ENCODE measurements around the gene ACKR3.
A peak's percentile ranks its signal among the peaks of the same experiment; 100 is the strongest.

The ACKR3 gene

DNA sequence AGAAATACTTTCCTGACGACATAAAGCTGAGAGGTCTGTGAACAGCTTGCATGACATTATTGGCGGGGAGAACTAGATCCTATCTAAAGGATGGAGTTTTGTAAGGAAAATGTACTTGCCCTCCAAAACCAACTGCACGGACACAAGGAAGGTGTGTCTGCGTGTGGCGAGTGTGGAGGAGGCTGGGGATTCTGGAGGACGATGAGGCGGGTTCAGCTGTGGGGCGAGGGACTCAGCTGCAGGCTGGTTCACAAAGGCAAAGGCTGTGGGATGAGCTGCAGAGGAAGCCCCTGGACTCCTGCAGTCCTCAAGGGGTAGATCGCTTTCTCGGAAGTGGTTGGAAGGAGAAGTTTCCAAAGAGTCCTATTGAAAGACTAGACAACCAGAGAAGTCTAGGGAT lies 48.2 kb downstream of the ACKR3 start:
- DNase-seq, result no peak
- intact Hi-C loops (cut with DNase I), result no loop called here

DNA sequence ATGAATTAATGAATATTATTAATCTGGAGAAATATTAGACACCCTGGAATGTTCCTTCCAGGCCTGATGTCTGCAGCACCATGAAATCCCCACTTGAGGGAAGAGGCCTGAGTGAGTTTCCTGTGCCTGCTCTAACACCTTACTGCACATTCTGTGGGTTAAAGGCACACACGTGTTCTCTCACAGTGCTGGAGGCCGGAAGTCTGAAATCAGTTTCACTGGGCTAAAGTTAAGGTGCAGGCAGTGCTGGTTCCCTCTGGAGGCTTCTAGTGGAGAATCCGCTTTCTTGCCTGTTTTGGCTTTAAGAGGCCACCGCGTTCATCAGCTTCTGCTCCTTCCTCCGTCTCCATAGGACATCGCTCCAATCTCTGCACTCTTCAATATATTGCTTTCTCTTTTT lies 48.7 kb downstream of the ACKR3 start:
- intact Hi-C loops (cut with DNase I), result no loop called here
- no peak for DNase-seq

DNA sequence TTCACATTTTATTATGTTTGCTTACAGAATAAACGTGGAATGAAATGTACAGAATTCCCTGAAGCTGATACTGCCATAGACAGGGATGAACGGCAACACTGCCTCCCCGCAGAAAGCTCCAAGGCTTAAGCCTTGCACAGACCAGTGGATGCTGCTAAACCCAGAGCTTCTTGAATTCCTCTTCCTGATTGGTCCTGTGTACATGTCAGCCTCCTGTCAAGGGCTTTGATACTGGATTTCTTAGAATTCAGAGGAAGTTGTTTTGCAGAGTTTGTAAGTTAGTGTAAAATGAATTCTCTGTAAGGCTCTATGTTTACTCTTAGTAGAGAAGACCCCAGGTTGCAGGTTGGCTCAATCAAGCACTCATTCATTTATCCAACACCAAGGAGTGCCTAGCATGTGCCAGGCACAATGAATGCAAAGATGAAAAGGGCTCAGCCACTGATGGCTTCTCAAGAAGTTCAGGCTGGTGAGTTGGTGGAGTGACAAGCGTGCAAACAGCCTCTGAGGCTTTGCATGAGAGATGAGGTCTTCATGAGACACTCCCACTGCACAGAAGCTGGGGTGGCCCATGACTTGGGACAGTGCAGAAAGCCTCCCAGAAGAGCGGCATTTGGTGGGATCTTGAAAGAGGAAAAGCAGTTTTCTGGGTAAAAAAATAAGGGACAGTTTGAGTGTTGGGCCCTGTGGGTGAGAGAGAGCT lies 50.4 kb downstream of the ACKR3 start:
- DNase-seq, result no peak
- intact Hi-C loops (cut with DNase I), result no loop called here

DNA sequence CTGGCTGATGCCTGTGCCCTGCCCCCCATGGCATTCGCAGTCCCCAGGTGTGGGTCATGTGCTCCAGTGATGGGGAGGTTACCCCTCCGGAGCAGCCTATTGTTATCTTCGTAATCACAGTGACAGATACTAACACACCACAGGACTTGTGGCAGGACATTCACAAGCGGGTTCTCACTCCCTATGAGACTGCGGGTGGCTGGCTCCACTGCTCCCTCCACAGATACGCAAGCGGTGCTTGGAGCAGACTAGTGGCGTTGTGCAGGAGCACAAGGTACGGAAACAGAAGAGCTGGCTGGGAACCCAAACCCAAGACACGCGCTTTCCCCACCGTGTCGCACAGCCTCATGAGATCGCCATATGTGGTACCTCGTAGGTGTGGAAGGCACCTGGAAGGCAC lies 52.2 kb downstream of the ACKR3 start:
- intact Hi-C loops (cut with DNase I), result no loop called here
- no peak for DNase-seq

DNA sequence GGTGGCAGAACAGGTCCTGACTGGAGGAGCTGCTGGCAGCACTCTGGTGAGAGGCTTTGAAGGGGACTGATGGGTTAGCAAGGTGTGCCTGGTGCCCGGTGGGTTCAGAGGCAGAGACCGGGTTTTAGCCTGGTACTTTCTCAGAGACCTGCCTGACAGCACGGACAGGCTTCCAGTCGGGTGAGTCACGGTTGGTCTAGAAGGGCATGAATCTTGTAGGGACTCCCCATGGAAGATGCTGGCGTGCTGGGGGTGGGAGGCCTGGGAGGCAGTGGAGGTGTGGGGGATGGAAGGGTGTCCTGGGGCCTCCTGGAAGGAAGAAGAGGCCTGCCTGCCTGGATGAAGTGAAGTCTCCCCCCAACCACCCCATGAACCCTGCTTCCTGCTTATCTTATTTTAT lies 52.6 kb downstream of the ACKR3 start:
- no peak for DNase-seq
- intact Hi-C loops (cut with DNase I), result no loop called here

DNA sequence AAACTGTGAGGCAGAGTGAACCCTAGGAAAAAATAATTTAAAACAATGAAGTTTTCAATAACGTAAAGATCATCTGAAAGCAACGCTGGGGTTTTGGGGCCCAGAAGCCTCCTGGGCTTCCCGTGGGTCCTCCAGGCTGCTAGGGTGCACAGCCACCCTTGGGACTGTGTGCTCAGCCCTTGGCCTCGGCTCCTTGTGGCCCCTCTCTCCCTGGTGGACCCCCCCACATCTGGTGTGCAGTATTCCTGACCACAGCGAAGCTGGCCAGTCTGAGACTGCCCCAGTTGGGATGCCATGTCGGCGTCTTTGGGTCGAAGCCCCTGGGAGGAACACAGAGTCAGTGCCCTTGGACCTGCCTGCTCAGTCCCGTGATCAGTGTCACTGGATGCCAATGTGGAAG lies 53.0 kb downstream of the ACKR3 start:
- intact Hi-C loops (cut with DNase I), result no loop called here

DNA sequence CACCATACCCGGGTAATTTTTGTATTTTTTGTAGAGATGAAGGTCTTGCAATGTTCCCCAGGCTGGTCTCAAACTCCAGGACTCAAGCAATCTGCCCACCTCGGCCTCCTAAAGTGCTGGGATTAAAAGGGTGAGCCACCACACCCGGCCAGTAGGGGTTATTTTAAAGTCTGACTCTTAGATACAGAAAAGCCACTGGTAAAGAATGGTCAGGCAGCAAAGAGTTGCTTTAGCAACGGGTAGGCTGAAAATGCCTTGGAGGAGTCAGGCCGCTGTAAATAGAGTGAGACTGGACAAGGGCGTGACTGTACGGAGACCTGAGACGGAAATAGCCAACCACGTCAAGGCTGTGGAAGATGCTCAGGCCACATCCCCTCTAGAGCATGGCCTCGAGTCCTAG lies 54.2 kb downstream of the ACKR3 start:
- DNase-seq, result no peak
- intact Hi-C loops (cut with DNase I), result no loop called here

More for the DNA sequence above, 53.0 kb downstream of the ACKR3 start:
- DNase-seq, result no peak

DNA sequence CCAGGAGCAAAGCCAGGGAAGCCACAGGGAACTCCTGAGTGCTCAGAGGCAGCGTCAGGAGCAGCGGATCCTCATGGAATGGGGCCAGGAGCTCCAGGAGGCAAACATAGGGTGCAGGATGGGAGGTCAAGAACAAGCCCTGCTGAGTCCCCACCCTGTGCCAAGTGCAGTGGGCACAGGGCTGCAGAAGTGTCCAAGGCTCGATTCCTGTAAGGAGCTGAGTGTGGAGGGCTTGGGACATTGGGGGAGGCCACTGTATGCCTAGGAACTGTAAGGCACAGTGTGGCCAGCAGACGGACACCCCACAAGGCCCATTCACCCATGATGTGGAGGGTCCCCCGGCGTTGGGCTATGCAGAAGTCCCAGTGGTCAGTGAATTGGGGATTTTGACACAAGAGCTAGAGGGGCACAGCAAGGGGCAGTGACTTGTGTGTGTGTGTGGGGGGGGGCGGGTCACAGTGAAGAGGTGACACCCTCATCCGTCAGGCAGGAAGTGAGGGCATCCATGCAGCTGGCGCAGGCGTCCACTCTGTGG lies 55.6 kb downstream of the ACKR3 start:
- peak in 2 of 42 donors; percentile 10 for DNase-seq
- intact Hi-C loops (cut with DNase I), result no loop called here

DNA sequence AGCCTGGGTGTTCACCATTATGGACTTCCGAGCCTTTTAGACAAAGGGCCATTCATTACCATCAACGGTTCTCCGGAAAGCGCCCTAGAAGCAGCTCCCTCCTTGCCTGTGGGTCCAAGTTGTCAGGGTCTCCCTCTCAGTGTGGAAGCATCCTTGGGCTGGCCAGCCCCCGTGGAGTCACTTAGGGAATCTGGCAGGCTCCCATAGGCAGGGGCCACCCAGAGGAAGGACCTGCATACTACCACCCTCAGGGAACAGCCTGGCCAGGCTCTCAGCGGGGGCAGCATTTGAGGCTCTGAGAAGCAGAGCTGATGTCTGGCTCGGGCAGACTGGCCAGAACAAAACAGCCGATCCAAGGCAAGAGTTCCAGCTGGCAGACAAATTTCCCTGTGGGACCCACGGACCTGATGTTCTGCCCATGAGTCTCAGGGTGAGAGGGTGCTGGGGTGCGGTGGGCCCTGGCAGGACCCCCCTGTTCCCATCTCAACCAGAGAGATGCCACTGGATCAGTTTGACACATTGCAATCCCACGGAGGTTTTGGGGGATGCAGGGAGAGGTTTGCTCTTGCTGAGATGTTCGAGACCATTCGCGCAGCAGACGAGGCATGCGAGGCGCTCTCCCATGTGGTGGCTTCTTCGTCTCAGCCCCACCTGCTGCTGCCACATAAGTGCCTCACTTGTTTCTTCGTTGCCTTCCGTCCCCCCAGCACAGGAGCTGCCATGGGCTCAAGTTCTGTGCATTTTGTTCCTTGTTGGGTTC lies 56.9 kb downstream of the ACKR3 start:
- intact Hi-C loops (cut with DNase I), result no loop called here
- peak in 22 of 42 donors; percentile 6 to 60 (median 34) for DNase-seq

DNA sequence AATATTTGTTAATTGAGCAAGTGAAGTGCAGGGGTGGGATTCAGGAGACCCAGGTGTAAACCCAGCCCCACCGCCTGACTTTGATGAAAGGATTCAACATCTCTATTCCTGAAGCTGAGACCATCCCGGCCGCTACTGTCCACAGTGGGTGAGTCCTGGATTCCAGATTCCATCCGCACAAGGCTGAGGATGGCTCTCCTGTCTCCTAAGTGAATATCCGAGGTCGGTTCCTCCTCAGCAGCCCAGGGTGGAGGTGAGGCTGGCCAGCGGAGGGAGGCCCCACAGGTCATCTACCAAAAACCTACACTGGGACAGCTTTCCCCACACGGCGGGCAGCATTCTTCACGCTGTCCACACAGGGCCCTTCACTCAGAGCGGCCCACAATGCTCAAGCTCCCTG lies 57.6 kb downstream of the ACKR3 start:
- intact Hi-C loops (cut with DNase I), result no loop called here
- peak in 4 of 42 donors; percentile 6 to 20 (median 9) for DNase-seq

DNA sequence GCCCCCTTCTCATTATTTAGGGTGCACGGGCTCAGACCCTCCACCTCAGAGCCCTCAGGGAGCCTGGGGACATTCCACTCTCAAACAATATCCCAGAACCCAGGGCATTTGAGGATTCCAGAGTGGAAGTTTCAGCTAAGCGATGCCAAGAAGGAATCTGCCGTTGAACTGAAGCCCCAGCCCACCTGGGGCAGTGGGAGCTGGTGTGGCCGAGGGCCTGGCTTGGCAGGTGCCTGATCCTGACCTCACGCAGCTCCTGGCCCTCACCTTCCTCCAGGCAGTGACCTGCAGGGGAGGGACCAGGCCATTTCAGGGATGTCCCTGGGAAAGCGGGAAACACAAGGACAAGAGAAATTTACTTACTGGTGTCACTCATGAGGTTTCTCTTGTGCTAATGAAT lies 58.2 kb downstream of the ACKR3 start:
- peak in 5 of 42 donors; percentile 3 to 22 (median 13) for DNase-seq
- intact Hi-C loops (cut with DNase I), result no loop called here

DNA sequence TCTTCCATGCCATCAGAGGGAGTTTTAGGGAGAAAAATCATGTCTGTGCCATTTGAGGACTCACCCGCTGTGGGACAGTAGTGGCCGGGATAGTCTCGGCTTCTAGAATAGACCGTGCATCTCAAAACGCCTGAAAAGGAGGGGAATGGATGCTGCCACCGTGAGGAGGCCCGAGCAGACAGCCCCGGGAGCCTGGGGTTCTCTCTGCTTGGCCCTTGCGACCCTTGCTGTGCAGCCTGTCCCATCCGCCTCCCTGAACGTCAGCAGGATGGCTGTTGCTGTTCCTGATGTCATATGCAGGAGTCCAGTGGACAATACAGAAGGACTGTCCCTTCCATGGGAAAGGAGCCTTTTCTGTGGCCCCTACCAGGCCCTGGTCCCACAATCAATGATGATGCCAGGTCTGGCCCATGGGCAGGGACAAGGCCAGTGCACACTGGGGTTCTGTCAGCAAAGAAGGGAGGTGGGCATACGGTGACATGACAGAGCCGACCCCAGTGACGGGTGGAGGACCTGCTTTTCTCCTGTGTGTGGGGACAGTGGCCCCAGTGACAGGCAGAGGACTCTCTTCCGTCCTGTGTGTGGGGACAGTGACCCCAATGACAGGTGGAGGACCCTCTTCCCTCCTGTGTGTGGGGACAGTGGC lies 58.8 kb downstream of the ACKR3 start:
- intact Hi-C loops (cut with DNase I), result no loop called here
- DNase-seq, result peak in 6 of 42 donors; percentile 1 to 23 (median 8)

DNA sequence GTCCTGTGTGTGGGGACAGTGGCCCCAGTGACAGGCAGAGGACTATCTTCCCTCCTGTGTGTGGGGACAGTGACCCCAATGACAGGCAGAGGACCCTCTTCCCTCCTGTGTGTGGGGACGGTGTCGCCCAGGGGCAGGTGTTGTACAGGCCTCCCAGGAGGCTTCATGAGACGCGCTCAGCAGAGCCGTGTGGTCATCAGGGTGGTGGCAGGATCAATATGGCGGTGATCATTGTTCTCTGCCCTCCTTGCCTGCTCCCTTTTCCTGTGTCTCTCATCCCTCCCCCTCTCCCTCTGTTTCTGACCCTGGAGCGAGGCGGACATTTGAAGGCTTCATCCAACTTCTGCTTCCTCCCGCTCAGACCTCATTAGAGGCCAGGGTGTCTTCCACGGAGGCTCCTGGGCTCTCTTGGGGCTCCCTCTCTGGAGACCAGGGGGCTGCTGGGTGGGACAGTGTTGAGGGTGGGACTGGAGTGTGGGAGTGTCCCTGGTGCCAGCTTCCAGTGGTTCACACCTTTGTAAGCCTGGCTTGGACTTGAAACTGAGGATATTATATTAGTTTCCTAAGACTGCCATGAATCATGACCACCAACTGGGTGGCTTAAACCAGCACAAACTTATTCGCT lies 59.5 kb downstream of the ACKR3 start:
- peak in 2 of 42 donors; percentile 2 to 11 for DNase-seq
- intact Hi-C loops (cut with DNase I), result no loop called here

DNA sequence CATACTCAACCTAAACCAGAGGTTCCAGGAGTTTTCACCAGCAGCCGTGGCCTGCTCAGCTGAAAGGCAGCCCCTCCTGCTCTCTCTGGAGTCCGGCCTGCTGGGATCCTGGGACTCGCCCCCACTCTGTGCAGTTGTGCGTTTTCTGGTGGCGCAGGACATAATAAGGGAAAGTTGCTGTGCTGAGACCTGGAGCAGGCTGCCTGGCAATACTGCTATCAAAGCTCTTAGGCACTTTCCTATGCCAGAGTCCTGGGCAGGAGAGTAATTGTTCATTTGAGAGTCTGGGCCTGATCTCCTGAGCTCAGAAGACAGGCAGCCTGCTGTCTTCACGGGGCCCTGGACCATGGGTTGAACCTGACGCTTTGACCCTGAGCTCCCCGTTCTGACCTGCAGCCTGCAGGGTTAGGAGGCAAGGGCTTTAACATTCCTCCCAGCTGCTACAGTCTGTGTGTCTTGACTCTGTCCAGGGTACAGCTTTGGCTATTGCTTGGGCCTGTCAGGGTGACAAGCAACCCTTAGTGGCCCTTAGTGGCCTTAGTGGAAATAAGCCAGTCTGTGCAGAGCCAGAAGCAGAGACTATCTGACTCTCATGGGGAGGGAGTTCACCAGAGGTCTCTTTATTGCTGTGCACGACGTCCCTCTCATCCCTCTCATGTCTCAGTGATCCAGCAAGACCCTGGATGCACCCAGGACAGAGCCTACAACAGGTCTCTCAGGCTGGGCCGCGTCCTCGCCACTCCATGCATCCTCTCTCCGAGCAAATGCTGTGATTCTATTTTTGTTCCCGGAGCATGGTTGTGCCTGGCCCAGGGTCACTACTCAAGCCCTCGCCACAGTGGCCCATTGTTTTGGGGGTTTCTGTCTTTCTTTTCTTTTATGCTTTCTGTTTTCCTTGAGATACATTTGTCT lies 60.6 kb downstream of the ACKR3 start:
- peak in 11 of 42 donors; percentile 15 to 59 (median 30) for DNase-seq
- intact Hi-C loops (cut with DNase I), result no loop called here

DNA sequence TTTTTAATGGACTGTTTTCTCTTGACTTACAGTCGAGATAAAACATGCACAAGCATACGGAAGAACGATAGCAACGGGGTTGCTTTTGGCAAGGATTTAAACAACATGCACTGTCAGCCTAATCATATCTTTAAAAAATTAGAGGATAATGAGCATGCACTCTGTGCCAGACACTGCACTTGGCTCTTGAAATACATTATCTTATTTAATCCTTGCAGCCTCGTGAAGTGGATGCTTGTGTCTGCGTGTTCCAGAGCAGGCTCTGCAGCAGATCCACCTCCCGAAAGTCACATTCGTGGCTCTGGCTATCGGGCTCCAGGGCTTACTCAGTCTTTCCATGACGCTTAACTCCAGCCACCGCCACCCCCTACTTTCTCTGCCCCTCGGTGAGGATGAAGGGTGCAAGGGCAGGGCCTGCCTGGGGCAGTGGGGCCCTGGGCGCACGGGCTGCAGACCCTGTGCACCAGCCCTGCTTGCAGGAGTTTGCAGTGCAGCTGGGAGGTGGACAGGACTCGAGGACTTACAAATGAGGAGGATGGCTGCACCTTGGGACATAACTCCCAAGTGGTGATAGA lies 61.7 kb downstream of the ACKR3 start:
- intact Hi-C loops (cut with DNase I), result no loop called here

DNA sequence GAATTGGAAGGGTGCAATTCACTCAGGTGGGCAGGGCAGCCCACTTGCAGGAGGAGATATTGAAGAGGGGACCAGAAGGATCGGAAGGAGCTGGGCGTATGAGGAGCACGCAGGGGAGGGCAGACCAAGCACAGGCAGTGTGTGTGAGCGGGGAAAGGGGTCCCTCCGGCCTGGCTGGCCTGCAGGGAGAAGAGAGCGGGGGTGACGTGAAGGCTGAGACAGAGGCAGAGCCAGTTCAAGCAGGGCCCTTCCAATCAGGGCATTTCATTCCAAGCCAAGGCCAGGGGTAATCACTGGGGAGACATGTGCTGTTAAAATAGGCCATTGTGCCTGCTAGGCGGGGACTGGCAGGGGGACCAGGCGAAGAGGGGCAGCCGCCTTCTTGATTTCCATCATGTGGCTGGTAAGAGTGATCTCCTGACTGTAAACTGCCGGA lies 62.2 kb downstream of the ACKR3 start:
- intact Hi-C loops (cut with DNase I), result no loop called here
- DNase-seq, result peak in 3 of 42 donors; percentile 12 to 36 (median 27)

More for the DNA sequence above, 61.7 kb downstream of the ACKR3 start:
- peak in 3 of 42 donors; percentile 14 to 15 (median 14) for DNase-seq

Measured in head of caudate nucleus (tissue), 42 donors.